K562 (cell line): Measurements from ENCODE around the gene TGM5. TPM values are rescaled to one million over a fixed set of nuclear protein-coding genes. Genes with fewer than 3 reads are reported as not detected.

Source experiments
- DACH1 ChIP-seq: fragments of 450-650 bp; IDR thresholded peaks from 2 replicates; pipeline ENCODE4 v1.6.1; 2018; ENCODE audit not compliant: partially characterized antibody
- ELK3 ChIP-seq: fragments of 450-650 bp; formaldehyde crosslinking; IDR thresholded peaks from 2 replicates; pipeline ENCODE4 v1.4.0; 2020; ENCODE audit warnings: mild to moderate bottlenecking
- GATAD2B ChIP-seq: fragments of 450-650 bp; IDR thresholded peaks from 2 replicates; pipeline ENCODE4 v1.6.1; 2017; ENCODE audit warnings: mild to moderate bottlenecking, borderline replicate concordance
- MGA ChIP-seq: fragments of 450-650 bp; IDR thresholded peaks from 2 replicates; pipeline ENCODE4 v1.6.1; 2016; ENCODE audit warnings: mild to moderate bottlenecking, moderate library complexity
- NR0B1 ChIP-seq: fragments of 450-650 bp; IDR thresholded peaks from one replicate; pipeline ENCODE4 v1.6.1; 2018; ENCODE audit warnings: mild to moderate bottlenecking, moderate library complexity; ENCODE audit not compliant: partially characterized antibody
- PBX2 ChIP-seq, 2 experiments: IDR thresholded peaks in 1 of 2; conservative IDR thresholded peaks in 1 of 2; 2 replicates each; pipeline ENCODE4 v1.6.1; 2016; ENCODE audit warnings: low read depth in 2 of 2, mild to moderate bottlenecking in 1 of 2, missing compliant biosample characterization in 1 of 2, missing genetic modification characterization in 1 of 2, moderate library complexity in 1 of 2
- SIRT6 ChIP-seq: IDR thresholded peaks from one replicate; pipeline ENCODE4 v1.6.1; 2012; ENCODE audit warnings: low read depth, mild to moderate bottlenecking, control low read depth, inconsistent platforms, low read length, moderate library complexity
- YY1 ChIP-seq, 3 experiments: IDR thresholded peaks; 2 replicates each; pipeline ENCODE4 v1.6.1; 2011; ENCODE audit warnings: low read length in 2 of 3, mild to moderate bottlenecking in 2 of 3, moderate library complexity in 2 of 3, borderline replicate concordance in 1 of 3, control low read depth in 1 of 3, low read depth in 1 of 3; ENCODE audit not compliant: insufficient read depth in 3 of 3, insufficient replicate concordance in 2 of 3, control insufficient read depth in 1 of 3, insufficient read length in 1 of 3; ENCODE audit errors: extremely low read depth in 1 of 3
- ZSCAN32 ChIP-seq: fragments of 450-650 bp; formaldehyde crosslinking; IDR thresholded peaks from 2 replicates; pipeline ENCODE4 v1.4.0; 2020; ENCODE audit warnings: mild to moderate bottlenecking, moderate library complexity
- polyA plus RNA-seq, 8 experiments: library from polyadenylated mRNA; depleted of rRNA in 4 of 8; stranded (reverse) in 5 of 8; unstranded in 3 of 8; fragments of >200 nt; fragmentation: Nextera tagmentation in 2 of 8; fragmentation: Illumina TruSeq in 1 of 8; extraction: Ambion mirVana in 2 of 8; extraction: Trizol in 1 of 8; gene quantifications; 2 replicates each; pipeline versions ENCODE4 v1.2.1 to v1.2.3, GENCODE V29; 2011 to 2014; ENCODE audit warnings: inconsistent platforms in 1 of 8, missing spikeins in 1 of 8
- total RNA-seq, 7 experiments: library from RNA; depleted of rRNA in 6 of 7; stranded (reverse); fragments of >200 nt in 6 of 7; fragmentation: Illumina TruSeq in 2 of 7; extraction: Trizol in 2 of 7; gene quantifications; 2 replicates each; pipeline versions ENCODE4 v1.2.1 to v1.2.3, GENCODE V29; 2011 to 2021; ENCODE audit warnings: low replicate concordance in 1 of 7

Gene TGM5
- total and polyA plus RNA-seq, 9 of the 15 experiments (the other 6 are each of a cell fraction or from before 2014, with no cell fraction given): 0.03 to 0.10 (median 0.07) TPM; not detected in 6

- TF ChIP-seq GATAD2B (peak; percentile 72; the same call in 1 of the 2 replicates), MGA (no peak), YY1 (IDR thresholded peaks at IDR 0.05; ENCODE audit: borderline replicate concordance in 1 of 3, control insufficient read depth in 1 of 3, extremely low read depth in 1 of 3, insufficient read depth in 3 of 3, insufficient read length in 1 of 3, insufficient replicate concordance in 2 of 3, low read depth in 1 of 3, low read length in 2 of 3) (peak in 1 of 3 experiments; percentile 16), ELK3 (CRISPR knock-in tag) (no peak), NR0B1 (no peak), ZSCAN32 (CRISPR knock-in tag) (no peak), SIRT6 (no peak), DACH1 (peak; percentile 23), PBX2 (CRISPR knock-in tag; IDR thresholded peaks at IDR 0.05; ENCODE audit: low read depth) (no peak), PBX2 (tag; conservative IDR thresholded peaks at IDR 0.05; ENCODE audit: low read depth) (0 out of 2 replicates have a peak, but pooled peaks have one; percentile 10)
Measured at GRCh38 chr15:43285609-43286037, 18.9 kb upstream of the TGM5 start (continued).
